NCI-H345 treated with DMSO at 0.1 percent for 48 hours (cell line): ENCODE measurements around the gene CYP2C18.
"Not testable (repeated sequence)": the region's sequence is repeated elsewhere in the genome, so short reads cannot be mapped to it uniquely, and the experiment has no call there.

ENCODE experiments used
- DNase-seq: peaks from one replicate; lab custom pipeline; 2025; ENCODE audit not compliant: unreplicated experiment; lab: John Stamatoyannopoulos, UW

CYP2C18 gene

DNA sequence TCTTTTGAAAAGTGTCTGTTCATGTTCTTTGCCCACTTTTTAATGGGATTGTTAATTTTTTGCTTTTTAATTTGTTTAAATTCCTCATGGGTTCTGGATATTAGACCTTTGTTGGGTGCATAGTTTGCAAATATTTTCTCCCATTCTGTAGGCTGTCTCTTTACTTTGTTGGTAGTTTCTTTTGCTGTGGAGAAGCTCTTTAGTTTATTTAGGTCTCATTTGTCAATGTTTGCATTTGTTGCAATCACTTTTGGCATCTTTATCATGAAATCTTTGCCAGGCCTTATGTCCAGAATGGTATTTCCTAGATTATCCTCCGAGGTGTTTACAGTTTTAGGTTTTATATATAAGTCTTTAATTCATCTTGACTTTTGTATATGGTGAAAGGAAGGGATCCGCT lies 55.1 kb downstream of the CYP2C18 start:
- DNase-seq, result no peak

DNA sequence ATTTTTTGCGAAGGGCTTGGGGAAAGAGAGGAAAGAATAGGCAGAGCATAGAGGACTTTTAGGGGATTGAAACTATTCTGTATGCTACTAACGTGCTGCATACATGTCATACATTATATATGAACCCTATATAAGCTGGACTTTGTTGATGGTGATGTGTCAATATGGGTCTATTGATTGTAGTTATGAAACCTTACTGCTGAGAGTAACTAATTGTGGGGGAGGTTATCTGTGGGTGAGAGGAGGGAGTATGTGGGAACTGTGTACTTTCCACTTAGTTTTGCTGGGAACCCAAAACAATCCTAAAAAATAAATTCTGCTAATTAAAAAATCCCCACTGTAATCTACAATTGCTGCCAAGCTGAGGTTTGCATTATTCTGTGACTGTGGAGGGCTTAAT lies 63.6 kb downstream of the CYP2C18 start:
- no peak for DNase-seq

DNA sequence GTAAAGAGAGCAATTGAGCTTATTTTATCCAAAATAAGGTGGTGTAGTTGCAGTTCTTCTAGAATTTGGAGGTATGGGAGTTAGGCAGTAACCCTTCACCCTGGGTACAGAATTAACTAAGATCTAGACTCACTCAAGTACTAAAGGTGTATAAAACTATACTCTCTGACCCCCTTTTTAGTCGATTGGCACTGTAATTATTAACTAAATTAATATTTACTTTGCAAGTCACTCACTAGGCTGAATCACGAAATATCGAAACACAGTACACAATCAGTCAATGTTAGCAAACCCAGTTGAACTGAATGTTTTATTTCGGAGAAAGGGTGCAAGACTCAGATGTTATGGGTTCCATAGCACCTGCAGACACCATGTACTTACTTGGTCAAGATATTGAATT lies 64.3 kb downstream of the CYP2C18 start:
- no peak for DNase-seq

DNA sequence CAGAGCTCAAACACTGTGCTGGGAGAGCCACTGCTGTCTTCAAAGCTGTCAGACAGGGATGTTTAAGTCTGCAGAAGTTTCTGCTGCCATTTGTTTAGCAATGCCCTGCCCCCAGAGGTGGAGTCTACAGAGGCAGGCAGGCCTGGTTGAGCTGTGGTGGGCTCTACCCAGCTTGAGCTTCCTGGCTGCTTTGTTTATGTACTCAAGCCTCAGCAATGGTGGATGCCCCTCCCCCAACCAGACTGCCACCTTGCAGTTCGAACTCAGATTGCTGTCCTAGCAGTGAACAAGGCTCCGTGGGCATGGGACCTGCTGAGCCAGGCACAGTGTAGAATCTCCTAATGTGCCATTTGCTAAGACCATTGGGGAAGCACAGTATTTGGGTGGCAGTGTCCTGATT lies 74.4 kb downstream of the CYP2C18 start:
- no peak for DNase-seq

DNA sequence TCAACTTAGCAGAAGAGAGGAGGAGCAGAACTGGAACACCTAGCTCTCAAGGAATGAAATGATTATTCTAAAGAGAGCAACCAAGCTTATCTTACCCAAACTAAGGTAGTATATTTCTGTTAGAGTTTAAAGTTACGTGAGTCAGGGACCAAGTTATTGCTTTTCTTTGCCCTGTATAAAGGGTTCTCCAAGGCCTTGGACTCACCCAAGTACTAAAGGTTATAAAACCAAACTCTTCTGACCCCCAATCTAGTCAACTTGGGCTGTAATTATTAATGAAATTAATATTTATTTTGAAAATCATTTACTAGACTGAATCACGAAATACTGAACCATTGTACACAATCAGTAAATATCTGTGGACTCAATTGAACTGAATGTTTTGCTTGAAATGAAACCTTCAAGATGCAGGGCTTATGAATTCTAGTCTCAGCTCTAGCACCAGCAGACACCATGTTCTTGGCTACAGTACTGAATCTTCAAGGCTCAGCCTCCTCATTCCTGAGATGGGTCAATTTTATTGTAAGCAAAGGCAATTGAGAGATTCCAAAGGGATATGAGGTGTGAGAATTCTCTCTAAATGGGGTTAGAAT lies 77.2 kb downstream of the CYP2C18 start:
- DNase-seq, result no peak

DNA sequence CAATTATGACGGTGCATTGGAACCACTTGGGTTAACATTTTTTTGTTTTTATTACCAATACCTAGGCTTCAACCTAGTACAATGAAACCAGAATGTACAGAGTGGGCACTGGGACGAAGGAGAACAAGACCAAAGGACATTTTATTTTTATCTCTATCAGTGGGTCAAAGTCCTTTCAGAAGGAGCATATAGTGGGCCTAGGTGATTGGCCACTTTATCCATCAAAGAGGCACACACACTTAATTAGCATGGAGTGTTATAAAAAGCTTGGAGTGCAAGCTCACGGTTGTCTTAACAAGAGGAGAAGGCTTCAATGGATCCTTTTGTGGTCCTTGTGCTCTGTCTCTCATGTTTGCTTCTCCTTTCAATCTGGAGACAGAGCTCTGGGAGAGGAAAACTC lies 78.9 kb downstream of the CYP2C18 start, which contains the start of gene CYP2C19:
Gene CYP2C19 (plus strand): TSS at position 289 of the 400 bp plus-strand sequence. CDS start 25 bp downstream, at position 314.
- DNase-seq, result no peak

DNA sequence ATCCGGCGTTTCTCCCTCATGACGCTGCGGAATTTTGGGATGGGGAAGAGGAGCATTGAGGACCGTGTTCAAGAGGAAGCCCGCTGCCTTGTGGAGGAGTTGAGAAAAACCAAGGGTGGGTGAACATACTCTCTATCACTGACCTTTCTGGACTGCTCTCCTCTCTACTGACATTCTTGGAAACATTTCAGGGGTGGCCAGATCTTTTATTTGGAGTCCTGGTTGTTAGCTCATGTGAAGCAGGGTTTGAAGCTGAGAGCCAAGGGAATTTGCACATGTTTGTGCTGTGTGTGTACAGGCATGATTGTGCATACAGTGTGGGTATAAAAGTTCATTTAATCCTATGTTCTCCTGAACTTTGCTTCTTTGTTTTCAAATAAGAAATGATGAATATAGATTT lies 91.9 kb downstream of the CYP2C18 start:
- DNase-seq, result not testable (repeated sequence)

DNA sequence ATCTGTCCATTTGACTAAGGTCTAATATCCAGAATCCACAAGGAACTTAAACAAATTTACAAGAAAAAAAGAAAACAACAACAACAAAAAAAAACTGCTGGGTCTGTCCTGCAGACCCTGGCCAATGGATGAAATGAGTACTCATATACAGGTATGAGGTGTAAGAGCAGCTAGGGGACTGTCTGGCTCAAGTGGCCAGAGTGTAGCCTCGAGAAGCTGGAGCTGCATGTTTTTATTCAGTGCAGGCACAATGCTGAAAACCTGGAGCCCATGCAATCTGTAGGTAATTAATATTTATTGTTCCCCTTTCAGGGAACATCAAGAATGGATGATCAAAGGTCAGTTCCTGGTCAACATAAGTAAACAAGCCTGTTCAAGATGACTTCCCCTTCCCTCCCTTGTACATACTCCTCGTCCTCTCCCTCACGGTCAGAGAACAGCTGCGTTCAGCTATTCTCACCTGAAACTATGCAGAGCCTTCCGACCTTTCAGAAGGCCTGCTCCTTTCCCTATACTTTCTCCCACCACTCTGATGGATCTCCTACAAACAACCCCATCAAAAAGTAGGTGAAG lies 94.4 kb downstream of the CYP2C18 start:
- no peak for DNase-seq

DNA sequence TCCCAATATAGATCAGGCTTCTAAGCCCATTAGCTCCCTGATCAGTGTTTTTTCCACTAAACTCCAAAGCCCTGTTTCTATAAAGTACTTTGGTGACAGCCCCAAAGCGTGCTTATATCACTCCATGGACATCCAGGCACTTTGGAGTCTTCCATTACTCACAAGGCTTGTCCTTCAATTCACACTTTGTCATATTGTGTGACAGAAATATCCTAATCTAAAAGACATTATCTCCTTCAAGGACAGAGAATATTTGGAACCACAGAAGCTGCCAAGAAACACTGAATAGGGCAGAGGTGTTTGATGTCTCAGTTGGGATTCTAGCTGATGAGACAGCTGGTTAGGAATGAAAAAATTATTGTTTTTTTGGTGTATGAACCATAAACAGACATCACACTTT lies 97.3 kb downstream of the CYP2C18 start:
- no peak for DNase-seq

DNA sequence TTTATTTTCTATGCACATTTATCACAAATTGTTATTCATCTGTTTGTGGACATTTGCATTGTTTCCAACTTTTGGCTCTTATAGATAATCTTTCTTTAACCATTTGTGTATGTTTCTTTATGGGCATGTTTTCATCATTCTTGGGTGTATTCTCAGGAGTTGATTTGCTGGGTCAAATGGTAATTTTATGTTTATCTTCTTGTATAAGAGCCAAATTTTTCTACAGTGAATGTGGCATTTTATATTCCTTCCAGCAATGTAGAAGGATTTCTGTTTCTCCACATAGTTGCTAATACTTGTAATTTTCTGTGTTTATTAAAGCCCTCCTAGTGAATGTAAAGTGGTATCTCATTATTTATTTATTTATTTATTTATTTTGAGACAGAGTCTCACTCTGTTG lies 100.7 kb downstream of the CYP2C18 start:
- DNase-seq, result no peak

DNA sequence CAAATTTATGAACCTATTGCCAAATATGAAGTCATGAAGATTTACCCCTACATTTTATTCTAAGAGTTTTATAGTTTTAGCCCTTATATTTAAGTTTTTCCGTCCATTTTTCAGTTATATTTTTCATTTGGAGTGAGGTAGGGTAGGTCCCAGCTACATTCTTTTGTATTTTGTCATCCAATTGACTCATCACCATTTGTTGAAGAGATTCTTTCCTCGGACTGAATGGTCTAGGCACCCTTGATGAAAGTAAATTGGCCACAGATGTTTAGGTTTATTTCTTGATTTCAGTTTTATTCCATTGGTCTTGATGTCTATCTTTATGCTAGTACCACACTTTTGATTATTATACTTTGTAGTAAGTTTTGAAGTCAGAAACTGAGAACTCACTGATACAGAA lies 101.7 kb downstream of the CYP2C18 start:
- DNase-seq, result no peak
